CD4-positive, alpha-beta T cell treated with Interleukin-17A for 1 hour (primary cell): ENCODE results near the gene LAMA4.

Source experiments
- DNase-seq: peaks from one replicate; pipeline ENCODE4 v3.0.0-alpha.2; 2020

LAMA4 gene

DNA sequence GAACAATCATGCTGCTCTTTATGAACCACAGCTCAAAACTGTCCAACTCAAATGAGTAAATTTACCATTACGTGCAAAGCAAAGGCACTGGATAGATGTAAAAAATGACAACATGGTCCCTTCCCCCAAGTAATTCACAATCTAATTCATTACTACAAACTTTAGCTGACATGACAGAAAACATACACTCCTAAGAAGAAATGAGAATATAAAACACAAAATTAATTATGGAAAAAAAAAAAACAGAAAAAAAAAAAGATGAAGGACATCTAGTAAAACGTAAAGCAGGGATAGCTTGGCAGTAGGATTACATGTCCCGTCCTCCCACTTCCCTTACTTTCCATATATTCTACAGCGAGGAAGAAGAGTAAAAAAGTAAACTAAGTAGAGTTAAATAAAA lies 172.8 kb downstream of the LAMA4 start:
- no peak for DNase-seq

DNA sequence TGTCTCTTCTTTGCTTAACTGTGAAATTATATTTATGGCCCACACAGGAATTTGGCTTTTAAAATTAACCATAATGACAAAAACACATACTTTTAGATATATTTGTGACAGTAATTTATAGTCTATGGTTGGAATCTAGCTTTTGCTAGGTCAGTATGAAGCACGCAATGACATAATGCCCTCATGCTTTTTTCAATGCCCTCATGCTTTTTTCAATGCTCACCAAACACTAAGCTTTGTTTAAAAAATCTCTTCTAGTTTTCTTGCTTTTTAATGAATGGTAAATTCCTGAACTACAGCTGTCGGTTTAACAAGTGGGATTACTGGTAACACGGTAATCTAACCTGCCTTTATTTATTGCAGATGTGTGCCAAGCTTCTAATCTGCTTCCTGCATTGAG lies 187.8 kb downstream of the LAMA4 start:
- no peak for DNase-seq

DNA sequence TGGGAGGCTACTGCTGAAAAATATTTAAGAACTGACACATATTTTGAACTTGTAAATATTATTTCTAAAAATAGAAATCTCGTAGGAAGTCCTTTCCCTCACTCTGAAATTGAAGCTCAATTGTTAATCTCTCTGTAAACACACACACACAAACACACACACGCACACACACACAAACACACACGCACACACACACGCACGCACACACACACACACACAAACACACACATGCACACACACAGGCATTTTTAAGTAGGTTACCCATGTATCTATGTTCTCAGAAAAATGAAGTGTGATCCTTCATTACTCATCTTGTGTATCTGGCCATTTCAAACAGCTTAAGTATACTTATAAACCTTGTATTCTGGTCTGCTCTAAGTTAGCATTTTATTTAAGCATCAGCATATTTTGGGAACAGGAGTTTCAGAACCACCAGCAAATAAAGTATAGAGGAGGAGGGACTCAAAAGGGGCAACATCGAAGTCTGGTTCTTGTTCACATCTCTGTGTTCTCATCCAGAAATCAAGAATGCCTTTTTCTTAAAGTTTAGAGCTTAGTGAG lies 188.9 kb downstream of the LAMA4 start:
- DNase-seq, result no peak

DNA sequence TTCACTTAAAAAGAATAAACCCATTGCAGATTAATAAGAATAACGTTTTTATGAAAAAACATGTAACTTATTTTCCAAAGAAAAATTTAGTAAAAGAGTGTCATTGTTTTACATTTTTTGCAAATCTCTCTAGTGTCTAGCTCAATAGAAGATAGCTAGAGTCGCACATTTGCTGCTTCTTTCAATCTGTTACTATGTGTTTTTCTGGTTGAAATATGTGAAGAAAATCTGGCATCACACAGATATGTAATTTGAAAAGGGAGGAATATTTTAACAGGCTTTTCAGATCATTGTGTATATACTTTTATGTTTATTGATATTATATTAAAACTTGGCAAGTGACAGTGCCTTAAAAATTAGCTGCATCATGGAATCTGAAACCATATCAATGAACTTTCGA lies 191.4 kb downstream of the LAMA4 start:
- no peak for DNase-seq

DNA sequence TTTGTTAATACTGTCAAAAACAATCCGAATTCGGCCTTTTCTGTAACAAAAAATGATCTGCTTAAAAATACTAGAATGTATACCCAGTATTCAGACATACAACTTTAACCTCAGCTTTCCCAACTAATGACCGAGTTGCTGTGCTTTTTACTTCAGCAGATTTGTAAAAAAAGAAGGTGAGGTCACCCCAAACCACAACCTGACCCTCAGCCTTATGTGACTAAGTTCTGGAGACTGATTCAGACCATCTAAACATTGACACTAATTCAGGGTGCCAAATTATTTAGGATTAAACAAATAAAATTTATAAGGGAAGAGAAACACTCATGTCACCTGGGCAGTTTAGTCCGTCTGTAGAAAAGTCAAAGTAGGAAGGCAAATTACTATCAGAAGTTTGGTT lies 192.8 kb downstream of the LAMA4 start:
- no peak for DNase-seq
